Liver (tissue), 3 donors: ENCODE data around the gene AIPL1.

ENCODE experiments used
- CTCF ChIP-seq: fragments of 150-350 bp; IDR thresholded peaks from 2 replicates; pipeline ENCODE4 v1.5.1; 2017; ENCODE audit warnings: improper control_type of control experiment, low read depth, low read length; ENCODE audit not compliant: missing input control
- EGR1 ChIP-seq, 2 donors: IDR thresholded peaks; 2 replicates each; pipeline ENCODE4 v1.6.1; 2016 to 2018; ENCODE audit warnings: antibody characterized with exemption in 2 of 2, low read depth in 2 of 2
- FOXA2 ChIP-seq: IDR thresholded peaks from 2 replicates; pipeline ENCODE4 v1.6.1; 2016; ENCODE audit warnings: antibody characterized with exemption
- GABPA ChIP-seq, 2 donors: IDR thresholded peaks in 1 of 2; conservative IDR thresholded peaks in 1 of 2; 2 replicates each; pipeline ENCODE4 v1.6.1; 2016; ENCODE audit warnings: antibody characterized with exemption in 2 of 2, mild to moderate bottlenecking in 1 of 2, moderate library complexity in 1 of 2
- JUND ChIP-seq, 2 donors: IDR thresholded peaks; 2 replicates each; pipeline ENCODE4 v1.6.1; 2016; ENCODE audit warnings: antibody characterized with exemption in 2 of 2
- NR2F2 ChIP-seq: IDR thresholded peaks from 2 replicates; pipeline ENCODE4 v1.6.1; 2016; ENCODE audit warnings: antibody characterized with exemption
- RAD21 ChIP-seq, 2 donors: IDR thresholded peaks; 2 replicates each; pipeline ENCODE4 v1.6.1; 2016; ENCODE audit warnings: antibody characterized with exemption in 2 of 2, mild to moderate bottlenecking in 2 of 2
- REST ChIP-seq: IDR thresholded peaks from 2 replicates; pipeline ENCODE4 v1.6.1; 2016; ENCODE audit warnings: antibody characterized with exemption, mild to moderate bottlenecking
- SP1 ChIP-seq: IDR thresholded peaks from 2 replicates; pipeline ENCODE4 v1.6.1; 2018; ENCODE audit warnings: antibody characterized with exemption, mild to moderate bottlenecking
- TAF1 ChIP-seq: conservative IDR thresholded peaks from 2 replicates; pipeline ENCODE4 v1.6.1; 2016; ENCODE audit warnings: antibody characterized with exemption, mild to moderate bottlenecking
- ZBTB33 ChIP-seq: IDR thresholded peaks from 2 replicates; pipeline ENCODE4 v1.6.1; 2016; ENCODE audit warnings: antibody characterized with exemption
- donor health status: healthy.
- donor health status: healthy.

- TF ChIP-seq CTCF (no peak), TAF1 (no peak), ZBTB33 (no peak), GABPA (IDR thresholded peaks at IDR 0.05 in 1 of 2, conservative IDR thresholded peaks at IDR 0.05 in 1 of 2) (no peak), NR2F2 (no peak), EGR1 (IDR thresholded peaks at IDR 0.05; ENCODE audit: low read depth in 2 of 2) (no peak), REST (no peak), SP1 (no peak), JUND (IDR thresholded peaks at IDR 0.05) (no peak), RAD21 (IDR thresholded peaks at IDR 0.05) (no peak), FOXA2 (no peak)
These were observed 50.4 kb downstream of the AIPL1 start for GRCh38 chr17:6384481-6384880.
